Keratinocyte (primary cell): ENCODE data around the gene TENM4. TPM values are rescaled to one million over a fixed set of nuclear protein-coding genes. Genes with fewer than 3 reads are reported as not detected.

ENCODE experiments used
- DNase-seq: peaks from one replicate; pipeline ENCODE4 v3.0.0-alpha.2; 2011; ENCODE audit warnings: low read depth, missing footprints, low spot score
- FAIRE-seq: peaks from 2 replicates; lab custom pipeline; 2011; peaks lifted over from hg19 to GRCh38; lab: Jason Lieb, UNC
- H2AFZ ChIP-seq: 2 replicates; pipeline ENCODE4 v1.6.0; 2012; ENCODE audit warnings: low read length, control low read depth, inconsistent platforms; ENCODE audit not compliant: control insufficient read depth
- H3K27ac ChIP-seq: 2 replicates; pipeline ENCODE4 v1.5.1; 2011; ENCODE audit warnings: low read length; ENCODE audit not compliant: control insufficient read depth, insufficient read depth
- H3K27me3 ChIP-seq: 3 replicates; pipeline ENCODE4 v1.6.0; 2011; ENCODE audit warnings: low read length; ENCODE audit not compliant: control insufficient read depth, insufficient read depth; ENCODE audit errors: extremely low read depth
- H3K36me3 ChIP-seq, 2 experiments: 2 replicates in 1 of 2; 3 replicates in 1 of 2; pipeline ENCODE4 v1.5.1; 2011; ENCODE audit warnings: low read length in 2 of 2, mild to moderate bottlenecking in 1 of 2; ENCODE audit not compliant: control insufficient read depth in 2 of 2, insufficient read depth in 2 of 2; ENCODE audit errors: extremely low read depth in 1 of 2
- H3K4me1 ChIP-seq: 3 replicates; pipeline ENCODE4 v1.5.1; 2011; ENCODE audit warnings: low read length; ENCODE audit not compliant: control insufficient read depth, insufficient read depth; ENCODE audit errors: extremely low read depth
- H3K4me2 ChIP-seq: 3 replicates; pipeline ENCODE4 v1.6.0; 2011; ENCODE audit warnings: low read depth, low read length; ENCODE audit not compliant: control insufficient read depth, insufficient read depth; ENCODE audit errors: extremely low read depth
- H3K4me3 ChIP-seq, 3 experiments: fragments of 200-600 bp in 1 of 3; sonication (generic) in 1 of 3; 2 replicates in 2 of 3; 3 replicates in 1 of 3; pipeline ENCODE4 v1.5.1; 2011 to 2016; ENCODE audit warnings: low read length in 3 of 3, mild to moderate bottlenecking in 3 of 3, control low read depth in 2 of 3, inconsistent platforms in 1 of 3, low read depth in 1 of 3, mixed read lengths in 1 of 3, mixed run types in 1 of 3, moderate library complexity in 1 of 3; ENCODE audit not compliant: control insufficient read depth in 2 of 3, insufficient read depth in 2 of 3; ENCODE audit errors: extremely low read depth in 1 of 3
- H3K79me2 ChIP-seq: 2 replicates; pipeline ENCODE4 v1.6.0; 2012; ENCODE audit warnings: low read length; ENCODE audit not compliant: control insufficient read depth, insufficient read depth
- H3K9ac ChIP-seq: 3 replicates; pipeline ENCODE4 v1.6.0; 2011; ENCODE audit warnings: low read length; ENCODE audit not compliant: control insufficient read depth, insufficient read depth; ENCODE audit errors: extremely low read depth
- H3K9me1 ChIP-seq: 3 replicates; pipeline ENCODE4 v1.6.0; 2011; ENCODE audit warnings: low read length; ENCODE audit not compliant: control insufficient read depth, insufficient read depth; ENCODE audit errors: extremely low read depth
- H3K9me3 ChIP-seq: 2 replicates; pipeline ENCODE4 v1.5.1; 2012; ENCODE audit warnings: low read depth, low read length; ENCODE audit not compliant: control insufficient read depth
- H4K20me1 ChIP-seq: 3 replicates; pipeline ENCODE4 v1.6.0; 2011; ENCODE audit warnings: low read length; ENCODE audit not compliant: control insufficient read depth, insufficient read depth; ENCODE audit errors: extremely low read depth
- EZH2 ChIP-seq: IDR thresholded peaks from one replicate; pipeline ENCODE4 v1.6.1; 2012; ENCODE audit warnings: inconsistent platforms, mild to moderate bottlenecking, low read length, moderate library complexity
- dilution Hi-C: fragments of 300-500 bp; cut with MboI; formaldehyde crosslinking; loops from one replicate; pipeline ENCODE4 v1.7.0; 2020; ENCODE audit warnings: low sequenced_read_pairs; ENCODE audit not compliant: extremely low pct_ligation_motif_present
- polyA plus RNA-seq, 5 experiments: library from polyadenylated mRNA; depleted of rRNA in 3 of 5; stranded (reverse) in 3 of 5; stranded (forward) in 1 of 5; unstranded in 1 of 5; fragments of >200 nt; gene quantifications; 1 replicate in 1 of 5; 2 replicates in 3 of 5; 3 replicates in 1 of 5; pipeline versions ENCODE4 v1.2.1 to v1.2.3, GENCODE V29; 2011 to 2012; ENCODE audit warnings: missing spikeins in 2 of 5, low read depth in 1 of 5, low replicate concordance in 1 of 5
- TF ChIP-seq, protein P1 (sequence below), 3 experiments: IDR thresholded peaks in 1 of 3; conservative IDR thresholded peaks in 1 of 3; optimal IDR thresholded peaks in 1 of 3; 2 replicates in 2 of 3; 3 replicates in 1 of 3; pipeline versions ENCODE3 to v1.5.1; 2011; ENCODE audit warnings: low read length in 3 of 3, mild to moderate bottlenecking in 3 of 3, moderate library complexity in 2 of 3, control low read depth in 1 of 3, inconsistent platforms in 1 of 3; ENCODE audit not compliant: insufficient read depth in 2 of 3; ENCODE audit errors: extremely low read depth in 1 of 3

The TENM4 gene
- polyA plus RNA-seq, 1 donor (not counting 4 experiments of a cell fraction or from before 2014, with no cell fraction given): 3.5 TPM

DNA sequence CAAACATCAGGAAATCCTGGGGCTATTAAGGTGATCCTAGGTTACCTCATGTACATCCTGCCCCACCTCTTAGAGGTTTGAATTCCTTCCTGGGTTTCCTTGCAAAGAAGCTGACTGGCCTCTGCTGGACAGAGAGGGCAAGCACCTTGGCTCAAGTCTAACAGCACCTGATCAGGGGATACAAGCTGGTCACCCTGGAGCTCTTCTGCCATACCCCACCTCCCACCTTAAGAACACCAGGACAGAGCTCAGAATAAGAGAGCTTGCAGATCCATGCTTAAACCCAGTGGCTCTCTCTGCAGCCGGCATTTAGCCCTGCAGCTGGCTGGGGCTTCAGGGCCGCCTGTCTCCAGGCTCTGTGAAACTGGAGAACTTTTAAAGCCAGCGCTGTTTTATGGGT is 479.6 kb downstream of the TENM4 start:
- Histone ChIP-seq H2AFZ (no peak overlapping the region), H3K4me3 (no peak overlapping the region), H3K79me2 (no peaks in the 10 kb centered on the region), H3K9me1 (no peaks in the 10 kb centered on the region), H3K4me2 (no peak overlapping the region), H3K27me3 (no peaks in the 10 kb centered on the region), H3K4me1 (peaks cover 15% of the 10 kb centered on the region), H3K9me3 (no peaks in the 10 kb centered on the region), H4K20me1 (no peaks in the 10 kb centered on the region), H3K9ac (no peak overlapping the region), H3K36me3 (peaks cover 0 to 1% of the 10 kb centered on the region in 2 experiments), H3K27ac (no peak overlapping the region)
- FAIRE-seq: peak; percentile 87
- dilution Hi-C loops: no loop called here
- TF ChIP-seq EZH2: no peak
- TF ChIP-seq, protein P1, sequence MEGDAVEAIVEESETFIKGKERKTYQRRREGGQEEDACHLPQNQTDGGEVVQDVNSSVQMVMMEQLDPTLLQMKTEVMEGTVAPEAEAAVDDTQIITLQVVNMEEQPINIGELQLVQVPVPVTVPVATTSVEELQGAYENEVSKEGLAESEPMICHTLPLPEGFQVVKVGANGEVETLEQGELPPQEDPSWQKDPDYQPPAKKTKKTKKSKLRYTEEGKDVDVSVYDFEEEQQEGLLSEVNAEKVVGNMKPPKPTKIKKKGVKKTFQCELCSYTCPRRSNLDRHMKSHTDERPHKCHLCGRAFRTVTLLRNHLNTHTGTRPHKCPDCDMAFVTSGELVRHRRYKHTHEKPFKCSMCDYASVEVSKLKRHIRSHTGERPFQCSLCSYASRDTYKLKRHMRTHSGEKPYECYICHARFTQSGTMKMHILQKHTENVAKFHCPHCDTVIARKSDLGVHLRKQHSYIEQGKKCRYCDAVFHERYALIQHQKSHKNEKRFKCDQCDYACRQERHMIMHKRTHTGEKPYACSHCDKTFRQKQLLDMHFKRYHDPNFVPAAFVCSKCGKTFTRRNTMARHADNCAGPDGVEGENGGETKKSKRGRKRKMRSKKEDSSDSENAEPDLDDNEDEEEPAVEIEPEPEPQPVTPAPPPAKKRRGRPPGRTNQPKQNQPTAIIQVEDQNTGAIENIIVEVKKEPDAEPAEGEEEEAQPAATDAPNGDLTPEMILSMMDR (optimal IDR thresholded peaks at IDR 0.05 in 1 of 3, IDR thresholded peaks at IDR 0.05 in 1 of 3, conservative IDR thresholded peaks at IDR 0.05 in 1 of 3; ENCODE audit: extremely low read depth in 1 of 3, insufficient read depth in 2 of 3, low read length in 3 of 3): peak; percentile 68 to 78 (median 72)
- no peak for DNase-seq

DNA sequence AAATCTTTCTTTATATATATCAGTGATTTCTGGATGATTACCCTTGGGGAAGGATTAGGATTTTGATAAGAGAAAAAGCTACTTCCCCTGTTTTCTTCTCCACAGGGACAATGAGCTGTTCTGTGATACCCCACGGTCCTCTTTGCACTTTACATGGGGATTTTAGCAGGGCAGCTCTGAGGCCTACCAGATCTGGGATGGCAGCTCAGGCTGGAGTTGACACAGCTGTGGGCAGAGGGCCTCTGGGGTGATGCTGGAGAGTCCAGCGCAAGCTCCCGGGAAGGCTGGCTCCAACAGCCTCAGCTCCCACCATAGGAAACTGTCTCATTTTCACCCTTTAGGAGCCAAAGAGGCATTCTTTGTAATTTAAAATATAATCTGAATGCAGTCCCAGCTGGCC is 482.4 kb downstream of the TENM4 start:
- DNase-seq: no peak
- Histone ChIP-seq H4K20me1 (no peaks in the 10 kb centered on the region), H3K79me2 (no peaks in the 10 kb centered on the region), H3K9ac (no peak overlapping the region), H3K4me3 (no peak overlapping the region), H3K27ac (no peak overlapping the region), H2AFZ (no peak overlapping the region), H3K9me1 (no peaks in the 10 kb centered on the region), H3K4me1 (peaks cover 14% of the 10 kb centered on the region), H3K4me2 (no peak overlapping the region), H3K27me3 (no peaks in the 10 kb centered on the region), H3K9me3 (no peaks in the 10 kb centered on the region), H3K36me3 (peaks cover 0 to 1% of the 10 kb centered on the region in 2 experiments)
- no peak for FAIRE-seq
- dilution Hi-C loops: no loop called here
- TF ChIP-seq, protein P1 (optimal IDR thresholded peaks at IDR 0.05 in 1 of 3, IDR thresholded peaks at IDR 0.05 in 1 of 3, conservative IDR thresholded peaks at IDR 0.05 in 1 of 3; ENCODE audit: extremely low read depth in 1 of 3, insufficient read depth in 2 of 3, low read length in 3 of 3): no peak
- TF ChIP-seq EZH2: no peak
